Glutamatergic neuron (in vitro differentiated cells): ENCODE data around the gene RTL5. TPM values are rescaled to one million over a fixed set of nuclear protein-coding genes. Genes with fewer than 3 reads are reported as not detected.

Experiments
- DNase-seq: peaks from one replicate; pipeline ENCODE4 v3.0.0; 2022
- H3K27ac Mint-ChIP-seq: one replicate; pipeline ENCODE4 v1.8.0; 2020; ENCODE audit warnings: mild to moderate bottlenecking, mixed read lengths, inconsistent platforms; ENCODE audit not compliant: unreplicated experiment
- H3K27me3 Mint-ChIP-seq: one replicate; pipeline ENCODE4 v1.8.0; 2020; ENCODE audit warnings: mild to moderate bottlenecking, moderate library complexity, mixed read lengths, inconsistent platforms; ENCODE audit not compliant: unreplicated experiment
- H3K36me3 Mint-ChIP-seq: one replicate; pipeline ENCODE4 v1.8.0; 2020; ENCODE audit warnings: mild to moderate bottlenecking, mixed read lengths, inconsistent platforms; ENCODE audit not compliant: unreplicated experiment
- H3K4me1 Mint-ChIP-seq: one replicate; pipeline ENCODE4 v1.8.0; 2020; ENCODE audit warnings: mild to moderate bottlenecking, low read depth, mixed read lengths, inconsistent platforms; ENCODE audit not compliant: unreplicated experiment
- H3K4me3 Mint-ChIP-seq: one replicate; pipeline ENCODE4 v1.8.0; 2020; ENCODE audit warnings: mild to moderate bottlenecking, mixed read lengths, inconsistent platforms; ENCODE audit not compliant: unreplicated experiment
- H3K9me3 Mint-ChIP-seq: one replicate; pipeline ENCODE4 v1.8.0; 2020; ENCODE audit warnings: mild to moderate bottlenecking, moderate library complexity, mixed read lengths, inconsistent platforms; ENCODE audit not compliant: unreplicated experiment
- total RNA-seq: library from RNA; stranded (reverse); fragmentation: NEBNext Ultra II Directional; extraction: Animal tissue kit (Norgen Biotek cat#: 25700); gene quantifications from one replicate; pipeline ENCODE4 v1.2.1, GENCODE V29; 2021; ENCODE audit not compliant: unreplicated experiment
- TF ChIP-seq, protein P1 (sequence below): fragments of 200-600 bp; sonication (generic); IDR thresholded peaks from one replicate; pipeline ENCODE4 v1.5.0; 2021; ENCODE audit not compliant: partially characterized antibody, unreplicated experiment

RTL5 gene
- total RNA-seq, 1 donor from 2014 or later, result 18.2 TPM

GRCh38 chrX:72088761-72089160, 43.0 kb downstream of the RTL5 start:
- peaks cover 2% of the 10 kb centered on the region for H3K4me1 Mint-ChIP-seq
- peaks cover 2% of the 10 kb centered on the region for H3K27me3 Mint-ChIP-seq
- no peak overlapping the region for H3K4me3 Mint-ChIP-seq
- H3K9me3 Mint-ChIP-seq, result no peaks in the 10 kb centered on the region
- no peaks in the 10 kb centered on the region for H3K36me3 Mint-ChIP-seq
- H3K27ac Mint-ChIP-seq, result no peak overlapping the region
- DNase-seq, result no peak
- TF ChIP-seq, protein P1, sequence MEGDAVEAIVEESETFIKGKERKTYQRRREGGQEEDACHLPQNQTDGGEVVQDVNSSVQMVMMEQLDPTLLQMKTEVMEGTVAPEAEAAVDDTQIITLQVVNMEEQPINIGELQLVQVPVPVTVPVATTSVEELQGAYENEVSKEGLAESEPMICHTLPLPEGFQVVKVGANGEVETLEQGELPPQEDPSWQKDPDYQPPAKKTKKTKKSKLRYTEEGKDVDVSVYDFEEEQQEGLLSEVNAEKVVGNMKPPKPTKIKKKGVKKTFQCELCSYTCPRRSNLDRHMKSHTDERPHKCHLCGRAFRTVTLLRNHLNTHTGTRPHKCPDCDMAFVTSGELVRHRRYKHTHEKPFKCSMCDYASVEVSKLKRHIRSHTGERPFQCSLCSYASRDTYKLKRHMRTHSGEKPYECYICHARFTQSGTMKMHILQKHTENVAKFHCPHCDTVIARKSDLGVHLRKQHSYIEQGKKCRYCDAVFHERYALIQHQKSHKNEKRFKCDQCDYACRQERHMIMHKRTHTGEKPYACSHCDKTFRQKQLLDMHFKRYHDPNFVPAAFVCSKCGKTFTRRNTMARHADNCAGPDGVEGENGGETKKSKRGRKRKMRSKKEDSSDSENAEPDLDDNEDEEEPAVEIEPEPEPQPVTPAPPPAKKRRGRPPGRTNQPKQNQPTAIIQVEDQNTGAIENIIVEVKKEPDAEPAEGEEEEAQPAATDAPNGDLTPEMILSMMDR, result no peak

DNA sequence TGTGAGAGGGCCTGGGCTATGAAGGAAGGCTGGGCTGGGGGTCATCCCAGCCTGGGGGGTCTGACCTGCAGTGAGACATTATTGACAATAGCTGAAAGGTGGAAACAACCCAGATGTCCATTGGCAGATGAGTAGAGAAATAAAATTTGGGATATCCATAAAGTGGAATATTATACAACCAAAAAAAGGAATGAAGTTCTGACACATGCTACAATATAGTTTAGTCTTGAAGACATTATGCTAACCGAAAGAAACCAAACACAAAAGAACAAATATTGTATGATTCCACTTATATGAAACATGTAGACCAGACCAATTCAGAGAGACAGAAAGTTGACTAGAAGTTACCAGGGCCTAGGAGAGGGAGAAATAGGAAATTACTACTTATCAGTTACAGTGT, 44.7 kb downstream of the RTL5 start:
- Mint-ChIP-seq H3K4me1 (peaks cover 2% of the 10 kb centered on the region), H3K27ac (no peak overlapping the region), H3K9me3 (no peaks in the 10 kb centered on the region), H3K27me3 (peaks cover 2% of the 10 kb centered on the region), H3K4me3 (no peak overlapping the region), H3K36me3 (no peaks in the 10 kb centered on the region)
- TF ChIP-seq, protein P1, result no peak
- DNase-seq, result no peak

DNA sequence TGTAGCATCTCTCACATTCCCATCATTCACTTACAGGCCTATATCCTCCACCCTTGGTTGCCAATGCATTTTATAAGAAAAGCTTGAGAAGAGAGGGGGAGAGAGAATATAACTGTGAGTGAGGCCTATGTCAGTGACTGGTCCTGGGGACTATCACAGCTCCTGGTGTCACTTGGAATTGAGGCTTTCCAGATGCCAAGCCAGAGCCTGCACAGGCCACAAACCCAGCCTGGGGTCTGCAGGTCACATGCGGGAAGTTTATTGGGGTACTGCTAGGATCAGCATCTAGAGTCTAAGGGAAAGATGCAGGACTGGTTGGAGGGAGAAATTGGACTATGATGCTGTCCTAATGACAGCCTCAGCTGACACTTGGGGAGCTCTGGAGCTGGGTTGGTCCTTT, 47.6 kb downstream of the RTL5 start:
- DNase-seq, result no peak
- H3K9me3 Mint-ChIP-seq, result peaks cover 2% of the 10 kb centered on the region
- no peak overlapping the region for H3K4me3 Mint-ChIP-seq
- peaks cover 7% of the 10 kb centered on the region for H3K4me1 Mint-ChIP-seq
- H3K27me3 Mint-ChIP-seq, result peaks cover 2% of the 10 kb centered on the region
- H3K27ac Mint-ChIP-seq, result no peak overlapping the region
- H3K36me3 Mint-ChIP-seq, result no peaks in the 10 kb centered on the region
- TF ChIP-seq, protein P1, result no peak

DNA sequence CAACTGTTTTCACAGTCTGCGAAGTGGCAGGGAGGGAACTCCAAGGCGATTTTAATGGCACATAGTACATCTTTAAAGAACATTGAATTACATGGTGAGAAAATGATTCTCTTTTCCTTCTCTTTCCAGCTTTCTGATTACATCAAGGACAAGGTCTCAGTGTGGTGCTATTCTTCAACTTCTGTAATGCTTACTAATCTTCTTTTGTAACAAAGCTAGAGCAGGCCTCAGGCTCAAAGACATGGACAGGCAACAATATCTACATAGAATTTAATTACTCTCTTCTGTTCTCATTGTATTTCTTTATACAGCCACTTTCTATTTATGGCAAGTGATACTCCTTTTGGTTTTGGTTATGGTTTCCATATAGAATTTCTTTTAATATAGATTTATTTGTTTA, 48.4 kb downstream of the RTL5 start:
- Mint-ChIP-seq H3K9me3 (peaks cover 2% of the 10 kb centered on the region), H3K36me3 (no peaks in the 10 kb centered on the region), H3K4me3 (no peak overlapping the region), H3K27ac (no peak overlapping the region), H3K4me1 (peaks cover 5% of the 10 kb centered on the region), H3K27me3 (peaks cover 4% of the 10 kb centered on the region)
- TF ChIP-seq, protein P1, result no peak
- DNase-seq, result no peak

DNA sequence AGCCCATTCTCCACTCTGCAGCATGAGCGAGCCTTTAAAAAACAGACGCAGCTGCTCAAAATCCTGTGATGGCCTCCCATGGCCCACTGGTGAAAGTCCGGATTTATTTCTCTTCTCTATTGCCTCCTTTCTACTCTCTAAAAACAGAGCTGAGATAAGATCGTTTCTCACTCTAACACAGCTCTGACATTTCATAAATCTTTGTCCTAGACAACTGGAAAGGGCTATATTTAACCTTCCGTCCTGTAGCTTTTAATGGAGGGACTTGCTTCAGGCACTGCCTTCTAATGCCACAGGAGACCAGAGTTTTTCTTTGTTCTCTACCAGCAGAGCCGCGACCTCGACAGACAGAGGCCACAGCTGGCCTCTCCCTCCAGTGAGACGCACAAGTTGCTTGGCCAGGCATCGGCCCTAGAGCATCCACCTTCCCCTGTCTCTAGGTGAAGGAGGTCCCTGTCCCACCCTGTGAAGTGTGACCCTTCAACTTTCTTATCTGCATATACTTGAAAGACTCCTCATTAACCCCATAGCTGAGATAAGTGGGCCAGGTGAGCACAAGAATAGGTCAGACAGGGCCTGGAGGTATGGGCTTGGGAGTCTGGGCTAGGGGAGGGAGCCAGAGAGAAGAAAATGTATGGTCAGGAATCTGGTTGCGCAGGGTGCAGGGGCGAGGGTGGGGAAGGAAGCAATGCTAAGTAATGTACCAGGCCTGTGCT, 50.0 kb downstream of the RTL5 start:
- TF ChIP-seq, protein P1, result no peak
- no peak overlapping the region for H3K4me3 Mint-ChIP-seq
- no peak overlapping the region for H3K27ac Mint-ChIP-seq
- peaks cover 4% of the 10 kb centered on the region for H3K27me3 Mint-ChIP-seq
- H3K36me3 Mint-ChIP-seq, result no peaks in the 10 kb centered on the region
- peaks cover 2% of the 10 kb centered on the region for H3K9me3 Mint-ChIP-seq
- DNase-seq, result no peak
- peaks cover 5% of the 10 kb centered on the region for H3K4me1 Mint-ChIP-seq
